IMR-90 (cell line): ENCODE results near the gene RGPD3. TPM values are rescaled to one million over a fixed set of nuclear protein-coding genes. Genes with fewer than 3 reads are reported as not detected.

Experiments
- ATAC-seq: fragments of 200-7000 bp; cut with Tn5 transposase; 2 replicates; pipeline ENCODE4 v1.9.1; 2020; ENCODE audit warnings: low read depth, mild to moderate bottlenecking, moderate library complexity
- BruUV-seq: library from RNA; stranded (reverse); fragments of 400-500 nt; replicated peaks from 2 replicates; lab custom pipeline; 2021; lab: Mats Ljungman, UMichigan
- CTCF ChIA-PET: fragments of 300-600 bp; formaldehyde crosslinking; extraction: SDS; loops from one replicate; lab custom pipeline; 2021; ENCODE audit warnings: antibody characterized with exemption; lab: Yijun Ruan, JAX
- POLR2A ChIA-PET: fragments of 300-600 bp; sonication (Branson Sonifier 250); formaldehyde crosslinking; loops from one replicate; lab custom pipeline; 2022; ENCODE audit warnings: antibody characterized with exemption; ENCODE audit not compliant: unreplicated experiment; lab: Charles Lee
- DNase-seq: peaks from one replicate; pipeline ENCODE4 v3.0.0; 2013
- H2AFZ ChIP-seq: replicated peaks from 2 replicates; pipeline ENCODE3; 2013; ENCODE audit warnings: low read length, mild to moderate bottlenecking; ENCODE audit not compliant: poor library complexity
- H2AK5ac ChIP-seq: 2 replicates; pipeline ENCODE4 v1.6.1; 2013; ENCODE audit warnings: low read depth, low read length, inconsistent platforms
- H2AK9ac ChIP-seq: replicated peaks from 2 replicates; pipeline ENCODE3; 2013; ENCODE audit warnings: mild to moderate bottlenecking, low read depth, low read length, moderate library complexity; ENCODE audit not compliant: poor library complexity
- H2BK120ac ChIP-seq: 2 replicates; pipeline ENCODE4 v1.6.1; 2013; ENCODE audit warnings: low read depth, low read length, inconsistent platforms
- H2BK15ac ChIP-seq: 3 replicates; pipeline ENCODE4 v1.6.1; 2013; ENCODE audit warnings: low read depth, low read length, inconsistent platforms
- H2BK20ac ChIP-seq: 2 replicates; pipeline ENCODE4 v1.6.1; 2013; ENCODE audit warnings: low read depth, mild to moderate bottlenecking, inconsistent platforms, low read length, moderate library complexity
- H2BK5ac ChIP-seq: 2 replicates; pipeline ENCODE4 v1.6.1; 2013; ENCODE audit warnings: mild to moderate bottlenecking, low read depth, low read length, inconsistent platforms; ENCODE audit not compliant: poor library complexity, severe bottlenecking
- H3K14ac ChIP-seq: replicated peaks from 2 replicates; pipeline ENCODE4 v1.6.1; 2013; ENCODE audit warnings: low read depth, low read length, inconsistent platforms
- H3K18ac ChIP-seq: 2 replicates; pipeline ENCODE4 v1.6.1; 2013; ENCODE audit warnings: low read depth, low read length, control low read depth
- H3K23ac ChIP-seq: 2 replicates; pipeline ENCODE4 v1.6.1; 2013; ENCODE audit warnings: low read depth, low read length, inconsistent platforms
- H3K27ac ChIP-seq: 2 replicates; pipeline ENCODE4 v1.5.1; 2013; ENCODE audit warnings: mild to moderate bottlenecking, control low read depth, low read length; ENCODE audit not compliant: insufficient read depth
- H3K27me3 ChIP-seq: 2 replicates; pipeline ENCODE4 v1.6.1; 2013; ENCODE audit warnings: low read length; ENCODE audit not compliant: control insufficient read depth, insufficient read depth
- H3K36me3 ChIP-seq: 2 replicates; pipeline ENCODE4 v1.6.1; 2013; ENCODE audit warnings: low read length, mixed read lengths; ENCODE audit not compliant: control insufficient read depth, insufficient read depth
- H3K4ac ChIP-seq: 2 replicates; pipeline ENCODE4 v1.6.1; 2013; ENCODE audit warnings: low read depth, low read length, inconsistent platforms
- H3K4me1 ChIP-seq: 2 replicates; pipeline ENCODE4 v1.6.1; 2013; ENCODE audit warnings: low read length, mixed read lengths; ENCODE audit not compliant: control insufficient read depth, insufficient read depth
- H3K4me2 ChIP-seq: 2 replicates; pipeline ENCODE4 v1.6.1; 2013; ENCODE audit warnings: low read depth, mild to moderate bottlenecking, control low read depth, low read length, moderate library complexity
- H3K4me3 ChIP-seq: 2 replicates; pipeline ENCODE4 v1.5.1; 2013; ENCODE audit warnings: low read depth, mild to moderate bottlenecking, control low read depth, low read length, moderate library complexity; ENCODE audit not compliant: insufficient read depth
- H3K56ac ChIP-seq: 2 replicates; pipeline ENCODE4 v1.6.1; 2013; ENCODE audit warnings: low read length, inconsistent platforms; ENCODE audit not compliant: insufficient read depth; ENCODE audit errors: extremely low read depth
- H3K79me1 ChIP-seq, 2 experiments: 2 replicates each; pipeline ENCODE4 v1.6.1; 2013; ENCODE audit warnings: low read length in 2 of 2, inconsistent platforms in 1 of 2, low read depth in 1 of 2
- H3K9ac ChIP-seq: 2 replicates; pipeline ENCODE4 v1.6.1; 2013; ENCODE audit warnings: low read depth, low read length, control low read depth
- H3K9me1 ChIP-seq: 2 replicates; pipeline ENCODE4 v1.6.1; 2013; ENCODE audit warnings: low read length, inconsistent platforms; ENCODE audit not compliant: insufficient read depth
- H3K9me3 ChIP-seq: 2 replicates; pipeline ENCODE4 v1.6.1; 2013; ENCODE audit warnings: low read length; ENCODE audit not compliant: control insufficient read depth, insufficient read depth
- H4K20me1 ChIP-seq: 2 replicates; pipeline ENCODE4 v1.6.1; 2013; ENCODE audit warnings: low read length, inconsistent platforms; ENCODE audit not compliant: insufficient read depth
- H4K5ac ChIP-seq: 2 replicates; pipeline ENCODE4 v1.6.1; 2013; ENCODE audit warnings: mild to moderate bottlenecking, low read depth, low read length, control low read depth
- H4K8ac ChIP-seq, 2 experiments: 2 replicates each; pipeline ENCODE4 v1.6.1; 2013; ENCODE audit warnings: low read depth in 2 of 2, low read length in 2 of 2, control low read depth in 1 of 2, inconsistent platforms in 1 of 2
- H4K91ac ChIP-seq: 2 replicates; pipeline ENCODE4 v1.6.1; 2013; ENCODE audit warnings: low read depth, low read length, inconsistent platforms; ENCODE audit not compliant: insufficient read depth
- RCOR1 ChIP-seq: IDR thresholded peaks from 2 replicates; pipeline ENCODE4 v1.6.1; 2012; ENCODE audit warnings: mild to moderate bottlenecking, low read length, improper control_type of control experiment; ENCODE audit not compliant: insufficient replicate concordance
- WGBS, 2 experiments: methylation state at CpG; one replicate each; pipeline versions ENCODE4 v1.1.5 to v1.1.7; 2013; ENCODE audit warnings: missing lambda C conversion rate in 2 of 2; ENCODE audit not compliant: insufficient read length in 1 of 2; ENCODE audit errors: extremely low coverage in 2 of 2; 5-methylcytosine and 5-hydroxymethylcytosine counted together
- dilution Hi-C: fragments of 300-500 bp; cut with HindIII; formaldehyde crosslinking; loops from one replicate; pipeline ENCODE4 v1.14.3; 2018; ENCODE audit warnings: low sequenced_read_pairs; ENCODE audit not compliant: unreplicated experiment
- in situ Hi-C: fragments of 300-500 bp; cut with MboI; formaldehyde crosslinking; loops from 3 replicates; pipeline ENCODE4 v1.14.3; 2019; ENCODE audit warnings: low sequenced_read_pairs, inconsistent platforms, mixed read lengths
- intact Hi-C: fragments of 100-400 bp; cut with micrococcal nuclease; formaldehyde crosslinking; loops from 2 replicates; pipeline ENCODE4 v1.10.0; 2022
- polyA plus RNA-seq, 3 experiments: library from polyadenylated mRNA; depleted of rRNA; stranded (reverse); fragments of >200 nt; gene quantifications; 2 replicates each; pipeline ENCODE4 v1.2.3, GENCODE V29; 2012; ENCODE audit warnings: low replicate concordance in 1 of 3
- total RNA-seq: library from RNA; depleted of rRNA; stranded (reverse); fragments of >200 nt; gene quantifications from 2 replicates; pipeline ENCODE4 v1.2.3, GENCODE V29; 2012

The RGPD3 gene
- total and polyA plus RNA-seq, 2 of the 4 experiments (the other 2 are of a cell fraction) = 0.07 to 0.18 TPM

DNA sequence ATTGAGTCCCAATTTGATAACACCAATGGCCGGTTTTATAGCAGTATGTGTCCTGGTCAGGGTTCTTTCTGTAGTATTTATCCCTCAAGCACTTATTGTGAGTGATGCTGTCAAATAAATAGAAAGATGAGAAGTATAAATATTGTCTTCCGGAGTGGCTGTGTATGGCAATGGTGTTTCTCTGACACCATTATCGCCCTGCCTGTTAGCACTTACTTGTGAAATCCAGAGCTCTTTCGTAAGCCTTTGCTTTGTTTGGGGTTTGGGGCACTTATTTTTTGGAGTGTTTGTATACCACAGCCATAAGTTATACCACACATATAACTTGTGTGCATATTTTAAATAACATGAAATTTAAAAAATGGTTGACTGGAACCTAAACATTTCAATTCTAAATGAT is 48.2 kb upstream of the RGPD3 start:
- H3K9ac ChIP-seq = no peak overlapping the region
- H3K27ac ChIP-seq = no peak overlapping the region
- H3K23ac ChIP-seq = no peak overlapping the region
- H3K36me3 ChIP-seq = no peaks in the 10 kb centered on the region
- no peak overlapping the region for H4K91ac ChIP-seq
- no peak overlapping the region for H4K5ac ChIP-seq
- TF ChIP-seq RCOR1 = no peak
- no peak overlapping the region for H2AK5ac ChIP-seq
- DNase-seq = no peak
- H2AK9ac ChIP-seq = no peak overlapping the region
- no peak overlapping the region for H2BK20ac ChIP-seq
- no peaks in the 10 kb centered on the region for H3K79me1 ChIP-seq
- H2BK120ac ChIP-seq = no peak overlapping the region
- H4K8ac ChIP-seq = no peak overlapping the region
- no TSS peak for BruUV-seq
- ChIA-PET CTCF (no interaction called here), POLR2A (no interaction called here)
- no peak overlapping the region for H3K56ac ChIP-seq
- ATAC-seq = no peak
- H3K4ac ChIP-seq = no peak overlapping the region
- H4K20me1 ChIP-seq = no peaks in the 10 kb centered on the region
- H3K4me1 ChIP-seq = no peaks in the 10 kb centered on the region
- H3K9me1 ChIP-seq = no peaks in the 10 kb centered on the region
- no peak overlapping the region for H3K14ac ChIP-seq
- no peak overlapping the region for H2BK15ac ChIP-seq
- in situ Hi-C loops (no loop called here), dilution Hi-C loops (no loop called here), intact Hi-C loops (no loop called here)
- WGBS, 2 experiments = no CpG with 5 or more reads among the region's 4 CpGs
- H2BK5ac ChIP-seq = no peak overlapping the region
- H2AFZ ChIP-seq = no peak overlapping the region
- no peak overlapping the region for H3K4me3 ChIP-seq
- H3K9me3 ChIP-seq = no peaks in the 10 kb centered on the region
- no peak overlapping the region for H3K18ac ChIP-seq
- H3K4me2 ChIP-seq = no peak overlapping the region
- H3K27me3 ChIP-seq = no peaks in the 10 kb centered on the region
